Activated CD8-positive, alpha-beta T cell treated with anti-CD3 and anti-CD28 coated beads for 36 hours (primary cell): ENCODE results near the gene SELENON. TPM values are rescaled to one million over a fixed set of nuclear protein-coding genes. Genes with fewer than 3 reads are reported as not detected.

Experiments
- ATAC-seq: fragments of 200-7000 bp; cut with Tn5 transposase; one replicate; pipeline ENCODE4 v1.10.0; 2021; ENCODE audit warnings: mild to moderate bottlenecking, moderate library complexity
- CTCF ChIA-PET: fragments of 350-600 bp; sonication (Branson Sonifier 250); formaldehyde crosslinking; loops from one replicate; lab custom pipeline; 2021; ENCODE audit warnings: antibody characterized with exemption; lab: Charles Lee
- POLR2A ChIA-PET: fragments of 350-600 bp; sonication (Branson Sonifier 250); formaldehyde crosslinking; loops from one replicate; lab custom pipeline; 2021; ENCODE audit warnings: antibody characterized with exemption; lab: Charles Lee
- DNase-seq: peaks from one replicate; pipeline ENCODE4 v3.0.0-alpha.2; 2020
- H3K27ac Mint-ChIP-seq: one replicate; pipeline ENCODE4 v1.8.0; 2021; ENCODE audit warnings: mild to moderate bottlenecking, mixed read lengths
- H3K27me3 Mint-ChIP-seq: one replicate; pipeline ENCODE4 v1.8.0; 2021; ENCODE audit warnings: mixed read lengths
- H3K36me3 Mint-ChIP-seq: one replicate; pipeline ENCODE4 v1.8.0; 2021; ENCODE audit warnings: low read depth, mixed read lengths
- H3K4me1 Mint-ChIP-seq: one replicate; pipeline ENCODE4 v1.8.0; 2021; ENCODE audit warnings: low read depth, mixed read lengths
- H3K4me3 Mint-ChIP-seq: one replicate; pipeline ENCODE4 v1.8.0; 2021; ENCODE audit warnings: mild to moderate bottlenecking, moderate library complexity, mixed read lengths
- H3K9me3 Mint-ChIP-seq: one replicate; pipeline ENCODE4 v1.8.0; 2021; ENCODE audit warnings: mixed read lengths
- CTCF ChIP-seq: fragments of 200-600 bp; IDR thresholded peaks from one replicate; pipeline ENCODE4 v1.8.0; 2022; ENCODE audit warnings: antibody characterized with exemption, mild to moderate bottlenecking
- intact Hi-C: fragments of 100-400 bp; cut with micrococcal nuclease; formaldehyde crosslinking; loops from one replicate; pipeline ENCODE4 v1.10.0; 2022
- total RNA-seq, 2 experiments: library from RNA; stranded (reverse); gene quantifications; one replicate each; pipeline ENCODE4 v1.2.3, GENCODE V29; 2021

SELENON gene
- total RNA-seq, 2 experiments from 2014 or later = 15.3 to 17.7 TPM

- H3K4me1 Mint-ChIP-seq = peaks cover 33% of the 10 kb centered on the region
- TF ChIP-seq CTCF = no peak
- ChIA-PET CTCF (interaction anchor here (0.7 to 0.9 kb wide), 2 partner anchors 8 to 195 kb away, joined by 3 read pairs; no protein-coding TSS in a partner anchor), POLR2A (no interaction called here)
- H3K27ac Mint-ChIP-seq = no peak overlapping the region
- H3K27me3 Mint-ChIP-seq = no peaks in the 10 kb centered on the region
- ATAC-seq (peak; percentile 25), DNase-seq (peak; percentile 67)
- H3K9me3 Mint-ChIP-seq = no peaks in the 10 kb centered on the region
- peaks cover 5% of the 10 kb centered on the region for H3K36me3 Mint-ChIP-seq
- intact Hi-C loops = no loop called here
- no peak overlapping the region for H3K4me3 Mint-ChIP-seq
These were observed 4.4 kb downstream of the SELENON start for GRCh38 chr1:25804244-25804963.

GRCh38 chr1:25804964-25805862 is 5.2 kb downstream of the SELENON start:
- POLR2A ChIA-PET = no interaction called here

GRCh38 chr1:25805863-25806225 is 5.9 kb downstream of the SELENON start:
- Mint-ChIP-seq H3K4me1 (peaks cover 29% of the 10 kb centered on the region), H3K4me3 (no peak overlapping the region), H3K27me3 (no peaks in the 10 kb centered on the region), H3K36me3 (peaks cover 4% of the 10 kb centered on the region), H3K9me3 (no peaks in the 10 kb centered on the region), H3K27ac (peak overlapping the region; percentile 8)
- POLR2A ChIA-PET = no interaction called here
- CTCF ChIA-PET = no interaction called here
- DNase-seq = no peak
- no peak for ATAC-seq
- no peak for TF ChIP-seq CTCF
- intact Hi-C loops = no loop called here

More at GRCh38 chr1:25804964-25805862, 5.2 kb downstream of the SELENON start:
- intact Hi-C loops = no loop called here
- H3K4me3 Mint-ChIP-seq = no peak overlapping the region
- H3K27ac Mint-ChIP-seq = no peak overlapping the region
- ATAC-seq = no peak
- DNase-seq = no peak
- peaks cover 33% of the 10 kb centered on the region for H3K4me1 Mint-ChIP-seq
- no peaks in the 10 kb centered on the region for H3K9me3 Mint-ChIP-seq
- no peak for TF ChIP-seq CTCF
- CTCF ChIA-PET = interaction anchor here (0.7 to 0.9 kb wide), 2 partner anchors 9 to 196 kb away, joined by 3 read pairs; no protein-coding TSS in a partner anchor
- H3K36me3 Mint-ChIP-seq = peaks cover 7% of the 10 kb centered on the region
- H3K27me3 Mint-ChIP-seq = no peaks in the 10 kb centered on the region

GRCh38 chr1:25806418-25806817 is 6.4 kb downstream of the SELENON start:
- intact Hi-C loops = no loop called here
- DNase-seq (no peak), ATAC-seq (no peak)
- no peak overlapping the region for H3K4me3 Mint-ChIP-seq
- no peaks in the 10 kb centered on the region for H3K27me3 Mint-ChIP-seq
- no peak for TF ChIP-seq CTCF
- POLR2A ChIA-PET = no interaction called here
- H3K9me3 Mint-ChIP-seq = no peaks in the 10 kb centered on the region
- CTCF ChIA-PET = interaction anchor here (1.2 to 1.4 kb wide), 2 partner anchors 10 to 234 kb away, joined by 3 read pairs; no protein-coding TSS in a partner anchor
- H3K36me3 Mint-ChIP-seq = peaks cover 4% of the 10 kb centered on the region
- H3K27ac Mint-ChIP-seq = no peak overlapping the region
- H3K4me1 Mint-ChIP-seq = peaks cover 27% of the 10 kb centered on the region
